GM21447 (cell line): ENCODE results near the gene ENTPD2.
"Not testable (repeated sequence)": the region's sequence is repeated elsewhere in the genome, so short reads cannot be mapped to it uniquely, and the experiment has no call there.

ENCODE experiments used
- ATAC-seq: cut with Tn5 transposase; IDR thresholded peaks from one replicate; pipeline ENCODE4 v1.9.1; 2021; ENCODE audit not compliant: unreplicated experiment

ENTPD2 gene

GRCh38 chr9:137048655-137049543, 5.0 kb downstream of the ENTPD2 start:
- no peak for ATAC-seq

DNA sequence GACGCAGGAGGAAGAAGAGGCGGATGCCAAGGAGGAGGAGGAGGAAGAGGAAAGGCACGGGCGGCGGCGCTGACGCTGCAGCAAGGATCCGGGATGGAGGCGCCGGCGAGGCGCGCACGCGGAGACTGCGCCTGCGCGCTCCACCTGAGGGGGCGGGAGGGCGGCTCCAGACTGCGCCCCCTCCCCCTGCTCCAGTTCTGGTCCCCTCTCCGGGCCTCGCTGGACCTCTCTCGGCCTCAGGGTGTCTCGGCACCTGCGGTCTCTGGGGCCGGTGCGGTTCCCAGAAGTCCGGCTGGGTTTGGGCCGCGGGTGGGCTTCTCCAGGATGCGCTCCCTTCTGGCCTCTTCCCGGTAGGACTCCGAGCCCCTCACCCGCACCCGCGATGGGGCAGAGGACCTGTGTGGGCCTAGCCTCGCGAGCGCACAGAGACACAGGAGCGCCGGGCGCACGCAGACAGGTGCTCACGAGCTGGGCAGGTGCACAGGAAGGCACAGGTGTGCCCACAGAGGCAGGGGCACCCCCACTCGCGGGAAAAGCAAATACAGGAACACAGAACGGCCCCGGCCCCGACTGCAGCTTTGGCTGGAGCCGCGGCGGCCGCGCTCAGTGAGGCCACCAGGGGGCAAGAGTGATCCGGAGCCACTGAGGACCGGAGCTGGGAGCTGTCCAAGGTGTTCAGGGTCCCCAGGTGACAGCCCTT, 7.6 kb downstream of the ENTPD2 start, which contains the start of gene NPDC1:
TSS of gene NPDC1 (minus strand) at position 90 of the 700 bp plus-strand sequence. CDS start 188 bp downstream, outside the sequence.
- ATAC-seq, result no peak

GRCh38 chr9:137045294-137046087, 8.4 kb downstream of the ENTPD2 start:
- no peak for ATAC-seq

DNA sequence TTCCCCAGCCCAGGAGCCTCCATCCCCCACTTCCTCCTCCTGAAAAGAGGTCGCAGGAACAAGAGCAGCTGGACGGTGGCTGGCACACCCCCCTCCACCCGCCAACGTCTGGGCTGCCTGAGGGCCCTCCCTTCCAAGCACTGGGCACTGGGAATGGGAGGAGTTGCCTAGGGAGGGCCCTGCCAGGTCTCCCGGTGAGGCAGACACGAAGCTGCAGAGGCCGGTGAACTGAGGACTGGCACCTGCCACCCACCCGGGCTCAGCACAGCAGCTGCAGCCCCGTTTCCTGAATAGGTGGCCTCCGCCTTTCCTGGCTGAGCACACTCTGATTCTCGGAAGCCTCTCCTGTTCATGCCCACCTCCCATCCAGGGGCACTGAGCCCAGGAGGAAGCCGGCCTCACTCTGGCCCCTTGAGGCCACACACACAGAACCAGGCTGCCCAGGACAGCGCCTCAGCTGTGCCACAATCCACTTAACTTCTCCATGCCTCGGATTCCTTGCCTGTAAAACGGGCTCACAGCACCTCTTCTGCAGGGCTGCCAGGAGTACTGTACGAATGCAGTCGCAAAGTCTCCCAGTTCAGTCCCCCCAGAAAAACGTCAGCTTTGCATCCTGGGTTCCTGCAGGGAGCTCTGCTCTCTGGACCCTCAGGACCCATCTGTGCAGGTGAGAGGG, 9.2 kb downstream of the ENTPD2 start:
- ATAC-seq, result no peak

DNA sequence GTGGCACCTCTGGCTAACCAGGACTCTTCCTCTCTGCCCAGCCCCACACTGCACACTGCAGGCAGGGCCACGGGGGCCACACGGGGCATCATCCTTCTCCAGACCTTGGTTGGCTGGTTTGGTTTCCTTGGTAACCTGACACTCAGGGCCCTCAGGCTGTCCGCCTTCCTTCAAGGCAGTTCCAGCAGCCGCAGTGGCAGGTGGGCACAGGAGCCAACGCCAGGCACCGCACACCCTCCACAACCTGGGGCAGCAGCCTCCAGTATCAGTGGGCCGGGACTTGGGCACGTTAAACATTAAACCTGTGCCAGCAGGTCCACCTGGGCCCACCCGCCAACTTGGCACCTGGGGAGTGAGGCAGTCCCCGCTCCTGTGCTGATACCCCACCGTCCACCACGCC, 9.8 kb downstream of the ENTPD2 start:
- no peak for ATAC-seq

DNA sequence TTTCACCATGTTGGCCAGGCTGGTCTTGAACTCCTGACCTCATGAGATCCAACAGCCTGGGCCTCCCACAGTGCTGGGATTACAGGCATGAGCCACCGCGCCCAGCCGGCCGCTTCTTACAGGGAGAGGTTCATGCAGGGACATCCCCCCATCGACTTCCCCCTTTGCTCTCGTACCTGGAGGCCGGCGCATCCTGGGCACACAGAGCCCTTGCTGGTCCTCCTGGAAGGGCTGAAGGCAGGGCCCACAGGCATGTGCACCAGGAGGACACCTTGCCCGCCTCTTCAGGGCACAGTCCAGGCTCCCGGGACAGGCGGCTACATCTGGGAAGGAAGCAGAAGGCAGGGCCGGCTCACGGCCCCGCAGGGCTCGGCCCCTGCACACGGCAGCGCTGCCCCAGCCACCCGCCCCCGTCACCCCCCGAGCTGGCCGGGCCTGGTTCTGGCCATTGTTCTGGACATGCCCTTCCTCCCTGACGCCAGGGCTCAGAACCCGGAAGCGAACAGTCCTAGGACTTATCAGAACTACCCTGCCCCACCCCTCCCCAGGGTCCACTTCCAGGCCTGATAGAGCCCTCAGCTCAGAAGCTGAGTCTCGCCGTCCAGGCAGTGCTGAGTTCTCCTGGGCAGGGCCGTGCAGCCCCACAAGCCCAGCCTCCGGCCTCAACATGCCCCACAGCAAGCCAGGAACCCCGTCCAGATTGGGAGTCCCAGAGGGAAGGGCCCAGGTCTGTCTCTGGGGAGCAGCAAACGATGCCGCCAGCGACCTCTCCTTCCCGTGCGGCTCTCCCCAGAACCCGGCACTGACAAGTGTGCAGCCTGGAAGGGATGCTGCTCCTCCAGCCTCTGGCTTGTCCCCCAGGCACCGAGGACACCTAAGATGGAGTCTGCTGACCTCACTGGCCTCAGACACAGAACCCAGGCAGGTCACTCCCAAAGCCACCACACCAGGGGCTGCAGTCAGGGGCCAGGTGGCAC, 10.8 kb downstream of the ENTPD2 start:
- ATAC-seq, result no peak

DNA sequence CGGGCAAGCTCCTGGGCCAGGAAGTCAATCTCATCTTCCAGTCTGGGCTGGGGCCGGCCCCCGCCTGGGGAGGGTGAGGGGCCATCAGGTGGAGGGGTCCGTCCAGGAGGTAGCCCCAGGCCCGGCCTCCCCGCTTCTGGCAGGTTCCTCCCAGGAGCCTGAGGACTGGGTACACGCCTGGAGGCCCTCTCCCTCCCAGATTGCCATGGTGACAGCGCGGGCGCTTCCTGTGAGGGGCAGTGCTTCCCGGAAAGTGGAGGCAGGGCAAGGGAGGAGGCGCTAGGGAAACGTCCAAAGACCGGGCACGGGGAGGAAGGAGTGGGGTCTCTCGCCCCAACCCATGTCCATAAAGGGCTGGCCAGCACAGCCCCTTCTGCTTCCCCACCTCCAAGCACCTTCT, 12.7 kb downstream of the ENTPD2 start:
- ATAC-seq, result no peak

DNA sequence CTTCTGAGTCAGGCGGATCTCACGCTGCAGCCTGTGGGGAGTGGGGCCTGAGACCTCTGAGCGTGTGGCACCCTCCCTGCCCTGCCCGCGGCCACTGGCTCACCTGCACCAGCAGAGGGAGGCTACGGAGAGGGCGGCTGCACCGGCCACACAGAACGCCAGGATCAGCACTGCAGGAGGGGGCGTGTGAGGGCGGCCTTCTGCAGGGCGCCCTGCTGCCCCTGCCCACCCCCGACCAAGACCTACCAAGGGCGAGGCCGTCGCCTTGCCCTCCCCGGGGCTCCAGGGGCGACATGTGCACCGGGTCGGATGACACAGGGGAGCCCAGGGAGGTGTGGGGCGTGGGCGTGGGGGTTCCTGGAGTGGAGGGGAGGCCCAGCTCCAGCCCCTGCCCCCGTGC, 13.3 kb downstream of the ENTPD2 start:
- ATAC-seq, result no peak

- ATAC-seq, result no peak
These were observed 14.1 kb downstream of the ENTPD2 start for GRCh38 chr9:137039611-137040366.

GRCh38 chr9:137038916-137039315, 14.9 kb downstream of the ENTPD2 start:
- no peak for ATAC-seq

DNA sequence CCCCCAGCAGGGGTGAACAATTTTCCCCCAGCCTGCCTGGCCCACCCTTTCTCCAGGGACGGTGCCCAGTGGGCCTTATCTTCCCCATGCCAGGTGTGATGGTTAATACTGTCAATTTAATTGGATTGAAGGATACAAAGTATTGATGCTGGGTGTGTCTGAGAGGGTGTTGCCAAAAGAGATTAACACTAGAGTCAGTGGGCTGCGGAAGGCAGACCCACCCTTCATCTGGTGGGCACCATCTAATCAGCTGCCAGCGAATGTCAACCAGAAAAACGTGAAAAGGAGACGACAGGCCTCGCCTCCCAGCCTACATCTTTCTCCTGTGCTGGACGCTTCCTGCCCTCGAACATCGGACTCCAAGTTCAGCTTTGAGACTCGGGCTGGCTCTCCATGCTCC, 16.4 kb downstream of the ENTPD2 start:
- ATAC-seq, result no peak

DNA sequence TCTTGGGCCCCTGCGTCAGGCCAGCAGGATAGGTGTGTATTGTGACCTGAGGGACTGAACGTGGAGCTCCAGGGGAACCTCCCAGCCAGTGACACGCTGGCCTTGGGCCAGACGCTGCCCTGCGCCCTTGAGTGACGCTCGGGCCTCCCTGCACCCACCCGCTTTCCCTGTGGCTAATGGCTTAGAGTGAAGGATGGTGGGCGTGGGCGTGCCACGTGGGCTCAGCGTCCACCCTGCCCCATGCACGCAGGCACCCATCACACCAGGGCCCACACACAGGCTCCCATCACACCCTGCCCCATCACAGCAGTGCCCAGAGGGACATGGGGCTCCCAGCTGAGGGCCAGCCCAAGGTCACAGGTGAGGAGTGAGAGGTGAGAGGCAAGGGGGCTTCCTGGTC, 16.8 kb downstream of the ENTPD2 start:
- no peak for ATAC-seq

DNA sequence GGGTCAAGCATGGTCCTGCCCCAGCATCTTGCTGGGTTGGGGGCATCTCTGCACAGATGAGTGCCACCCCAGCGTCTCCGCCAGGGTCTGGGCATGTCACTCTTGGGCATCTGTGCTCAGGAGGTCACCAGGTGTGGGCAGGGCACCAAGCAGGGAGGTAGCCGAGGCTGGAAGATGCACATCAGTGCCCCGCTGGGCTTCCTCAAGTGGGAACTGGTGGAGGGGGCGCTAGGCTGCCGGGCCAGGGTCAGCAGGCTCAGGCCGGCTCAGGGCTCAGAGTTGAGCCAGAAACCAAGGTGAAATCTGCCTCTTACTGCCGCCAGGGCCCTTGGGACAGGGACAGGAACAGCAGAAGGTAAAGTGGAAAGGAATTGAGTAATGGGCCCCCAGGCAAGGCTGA, 17.9 kb downstream of the ENTPD2 start:
- no peak for ATAC-seq

GRCh38 chr9:137035507-137035834, 18.4 kb downstream of the ENTPD2 start:
- ATAC-seq, result no peak

DNA sequence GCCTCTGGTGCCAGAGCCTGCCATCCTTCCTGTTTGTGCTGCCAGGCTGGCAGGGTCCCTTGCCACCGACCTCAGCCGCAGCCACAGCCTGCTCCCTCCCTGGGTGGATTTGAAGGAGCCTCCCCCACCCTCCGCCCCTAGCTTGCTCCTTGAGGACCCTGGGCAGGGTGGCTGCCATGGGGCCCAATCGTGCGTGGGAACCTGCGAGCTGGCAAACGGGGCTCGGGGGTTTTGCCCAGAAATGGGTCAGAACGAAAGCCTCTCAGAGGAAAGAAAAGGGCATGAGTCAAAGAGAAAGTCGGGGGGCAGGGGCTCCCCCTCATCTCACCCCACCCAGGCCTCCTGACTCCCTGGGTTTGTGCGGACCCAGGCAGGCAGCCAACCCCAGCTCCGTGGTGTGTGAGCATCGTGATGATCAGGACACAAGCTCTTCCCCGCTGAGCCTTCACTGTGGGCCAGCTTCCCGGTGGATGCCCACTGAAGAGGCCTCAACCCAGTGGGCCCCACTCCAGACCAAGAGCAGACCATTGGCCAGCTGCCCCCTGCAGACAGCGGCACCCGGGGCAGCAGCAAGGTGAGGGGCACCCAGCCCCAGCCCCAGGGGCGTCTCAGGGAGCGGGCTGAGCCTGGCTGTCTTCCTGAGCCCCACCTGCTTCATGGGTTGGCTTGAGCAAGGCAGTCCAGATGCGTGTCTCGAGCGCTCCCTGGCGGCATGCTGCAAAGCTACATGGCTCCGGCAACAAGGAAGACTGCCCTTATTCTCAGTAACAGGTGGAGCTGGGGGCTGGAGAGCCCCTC, 19.0 kb downstream of the ENTPD2 start:
- peak; percentile 55 for ATAC-seq

DNA sequence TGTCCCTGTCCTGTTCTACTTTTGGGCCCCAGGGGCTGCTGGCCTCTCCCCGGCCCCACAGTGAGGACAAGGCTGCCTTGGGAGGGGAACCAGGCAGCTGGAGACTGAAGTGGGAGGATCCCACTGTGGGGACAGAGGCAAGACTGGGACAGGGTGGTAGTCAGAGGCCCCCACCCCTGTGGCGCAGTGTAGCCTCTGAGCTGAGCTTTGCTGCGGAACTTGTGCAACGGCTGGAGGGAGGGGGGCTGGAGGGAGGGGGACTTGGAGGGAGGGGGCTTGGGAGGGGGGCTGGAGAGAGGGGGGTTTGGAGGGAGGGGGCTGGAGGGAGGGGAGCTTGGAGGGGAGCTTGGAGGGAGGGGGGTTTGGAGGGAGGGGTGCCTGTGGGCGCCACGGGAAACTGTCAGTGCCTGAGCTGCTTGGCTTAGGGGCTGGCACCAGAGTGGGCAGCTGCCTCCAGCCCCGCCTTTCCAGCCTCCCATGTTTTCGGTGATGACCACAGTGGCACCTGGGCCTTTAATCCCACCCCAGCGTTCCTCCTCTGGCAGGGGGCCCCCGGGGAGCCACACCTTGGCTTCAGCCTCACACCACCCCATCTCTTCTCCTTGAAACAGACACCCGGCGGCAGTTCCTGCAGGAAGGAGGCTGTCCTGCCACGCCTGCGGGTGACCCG, 19.7 kb downstream of the ENTPD2 start:
- ATAC-seq, result peak; percentile 2

- not testable (repeated sequence) for ATAC-seq
These were observed 20.4 kb downstream of the ENTPD2 start for GRCh38 chr9:137033481-137033880.

DNA sequence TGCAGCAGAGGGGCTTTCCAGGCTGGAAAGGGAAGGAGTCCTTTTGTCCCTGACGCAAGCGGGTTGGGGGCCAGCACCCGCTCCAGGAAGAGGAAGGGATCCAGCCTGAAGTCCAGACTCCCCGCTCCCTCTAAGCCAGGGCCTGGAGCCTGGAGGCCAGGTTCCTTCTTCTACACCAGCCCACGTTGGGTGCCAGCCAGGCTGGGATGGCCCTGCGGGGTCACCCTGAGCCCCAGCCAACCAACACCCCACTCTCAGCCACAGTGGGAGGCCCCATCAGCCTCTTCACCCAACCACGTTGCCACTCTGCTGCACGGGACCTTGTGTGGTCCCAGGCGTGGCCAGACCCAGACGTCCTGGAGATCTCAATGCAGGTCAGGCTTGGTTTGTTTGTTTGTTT, 21.0 kb downstream of the ENTPD2 start:
- no peak for ATAC-seq
